GM21515 (cell line): ENCODE measurements around the gene GSTK1.
"Not testable (repeated sequence)": the region's sequence is repeated elsewhere in the genome, so short reads cannot be mapped to it uniquely, and the experiment has no call there.

Experiments used
- ATAC-seq: cut with Tn5 transposase; IDR thresholded peaks from one replicate; pipeline ENCODE4 v1.9.1; 2021; ENCODE audit not compliant: unreplicated experiment

The GSTK1 gene

DNA sequence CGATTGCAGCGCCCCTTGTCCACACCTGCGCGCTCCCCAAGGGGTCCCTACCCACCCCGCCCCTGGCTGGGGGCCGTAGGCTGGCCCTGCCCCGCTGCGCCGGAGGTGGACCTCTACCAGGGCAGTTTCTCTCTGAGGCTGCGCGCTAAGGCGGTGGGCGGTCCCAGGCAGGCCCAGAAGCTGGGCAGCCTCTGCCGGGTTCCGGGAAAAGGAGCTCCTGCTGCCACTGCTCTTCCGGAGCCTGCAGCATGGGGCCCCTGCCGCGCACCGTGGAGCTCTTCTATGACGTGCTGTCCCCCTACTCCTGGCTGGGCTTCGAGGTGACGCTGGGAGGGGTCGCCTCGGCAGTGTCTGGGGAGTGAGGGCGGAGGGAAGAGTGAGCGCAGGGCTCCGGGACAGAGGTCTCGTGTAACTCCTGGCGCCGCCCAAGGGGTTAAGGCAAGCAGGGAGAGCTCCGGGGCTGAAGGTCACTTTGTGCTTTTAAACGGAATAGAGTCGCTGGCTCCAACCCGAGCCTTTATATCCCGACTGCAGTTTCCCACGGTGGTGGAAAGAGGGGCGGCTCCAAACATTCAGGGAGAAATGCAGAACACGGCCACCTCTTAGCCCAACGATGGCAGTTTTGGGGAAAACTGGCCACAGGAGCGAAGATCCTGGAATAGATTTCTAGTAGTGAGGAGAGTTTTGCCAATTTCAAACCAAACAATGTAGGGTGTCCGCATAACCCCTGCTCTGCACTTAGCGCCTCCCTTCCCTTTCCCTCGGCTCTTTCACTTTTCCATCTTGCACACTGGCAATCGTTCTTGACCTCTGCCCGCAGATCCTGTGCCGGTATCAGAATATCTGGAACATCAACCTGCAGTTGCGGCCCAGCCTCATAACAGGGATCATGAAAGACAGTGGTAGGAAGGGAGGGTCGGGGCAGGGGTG, at the start of gene GSTK1:
TSS of gene GSTK1 (plus strand) at position 176 of the 930 bp plus-strand sequence. CDS start at position 249, 73 bp downstream.
- ATAC-seq = peak; percentile 98

DNA sequence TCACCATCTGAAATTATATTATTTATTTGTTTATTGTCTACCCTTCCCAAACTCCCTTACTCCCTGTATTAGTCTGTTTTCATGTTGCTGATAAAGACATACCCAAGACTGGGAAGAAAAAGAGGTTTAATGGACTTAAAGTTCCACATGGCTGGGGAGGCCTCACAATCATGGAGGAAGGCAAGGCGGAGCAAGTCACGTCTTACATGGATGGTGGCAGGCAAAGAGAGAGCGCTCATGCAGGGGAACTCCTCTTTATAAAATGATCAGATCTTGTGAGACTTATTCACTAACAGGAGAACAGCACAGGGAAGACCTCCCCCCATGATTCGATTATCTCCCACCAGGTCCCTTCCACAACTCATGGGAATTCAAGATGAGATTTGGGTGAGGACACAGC, 49.8 kb upstream of the GSTK1 start:
- not testable (repeated sequence) for ATAC-seq

DNA sequence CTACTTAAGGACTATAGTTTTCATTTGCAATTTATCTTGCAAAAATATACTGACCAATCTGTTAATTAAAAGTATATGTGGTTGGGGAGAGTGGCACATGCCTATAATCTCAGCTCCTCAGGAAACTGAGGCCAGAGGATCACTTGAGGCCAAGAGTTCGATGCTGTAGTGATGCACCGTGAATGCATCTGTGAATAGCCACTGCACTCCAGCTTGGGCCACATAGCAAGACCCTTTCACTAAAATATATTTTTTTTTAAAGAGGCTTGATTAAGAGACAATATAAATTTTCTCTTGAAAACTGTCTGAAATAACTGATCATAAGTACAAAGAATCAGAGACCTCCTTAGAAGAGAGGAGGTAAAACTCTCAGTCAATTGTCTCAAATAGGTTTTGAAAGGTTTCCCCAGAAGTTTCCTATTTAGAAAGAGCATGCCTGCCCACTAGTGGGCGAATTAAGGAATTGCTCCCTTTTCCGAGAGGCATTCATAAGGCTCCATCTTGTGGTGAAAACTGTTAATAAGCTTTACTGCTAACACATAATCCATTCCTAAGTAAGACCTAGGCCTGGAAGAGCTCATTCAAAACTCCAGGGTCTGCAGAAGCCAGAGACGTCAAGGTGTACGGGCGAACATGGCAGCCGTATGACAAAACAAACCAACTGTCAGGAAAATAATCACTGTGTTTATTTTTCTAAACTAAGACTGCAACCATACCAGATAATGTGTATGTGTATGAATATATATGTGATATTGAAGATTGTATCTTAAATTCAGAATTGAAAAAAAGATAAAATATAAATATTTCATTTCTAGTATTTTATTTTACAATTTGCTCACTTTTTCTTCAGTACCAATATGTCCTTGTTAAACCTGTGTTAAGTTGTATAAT, 48.2 kb upstream of the GSTK1 start:
- peak; percentile 96 for ATAC-seq

DNA sequence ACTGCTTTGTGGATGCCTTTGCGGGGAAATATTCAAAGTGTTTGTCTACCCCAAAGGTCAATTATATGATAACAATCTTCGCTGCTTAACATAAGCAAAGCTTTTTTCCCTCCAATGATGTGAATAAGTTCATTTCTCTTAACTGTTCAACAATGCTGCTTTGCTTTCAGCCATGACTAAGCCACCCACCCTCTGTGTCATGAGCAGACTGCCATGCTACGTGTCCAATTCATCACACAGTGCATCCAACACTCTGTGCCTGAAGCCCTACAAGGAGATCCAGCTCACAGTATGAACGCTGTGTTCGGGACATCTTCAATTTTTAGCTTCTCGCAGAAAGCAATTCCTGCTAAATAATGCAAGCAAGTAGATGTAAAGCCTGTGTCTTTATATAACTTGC, 47.1 kb upstream of the GSTK1 start:
- ATAC-seq = no peak

DNA sequence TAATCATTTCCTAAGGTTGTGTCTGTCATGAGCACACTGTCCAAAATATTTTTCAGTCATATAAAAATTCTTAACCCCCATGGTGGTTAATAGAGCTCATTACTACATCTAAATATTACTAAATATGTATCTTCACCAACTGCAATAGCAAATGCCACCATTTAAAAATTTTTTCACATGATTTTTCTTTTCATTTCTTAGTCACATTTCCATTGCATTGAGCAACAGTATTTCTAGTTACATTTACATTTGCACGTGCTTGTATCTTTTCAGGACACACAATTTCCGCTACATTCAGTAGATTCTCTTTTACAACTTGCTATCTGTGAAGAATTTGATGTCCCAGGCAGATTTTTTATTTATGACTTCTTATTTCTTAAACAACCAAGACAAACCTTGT, 46.6 kb upstream of the GSTK1 start:
- ATAC-seq = no peak

DNA sequence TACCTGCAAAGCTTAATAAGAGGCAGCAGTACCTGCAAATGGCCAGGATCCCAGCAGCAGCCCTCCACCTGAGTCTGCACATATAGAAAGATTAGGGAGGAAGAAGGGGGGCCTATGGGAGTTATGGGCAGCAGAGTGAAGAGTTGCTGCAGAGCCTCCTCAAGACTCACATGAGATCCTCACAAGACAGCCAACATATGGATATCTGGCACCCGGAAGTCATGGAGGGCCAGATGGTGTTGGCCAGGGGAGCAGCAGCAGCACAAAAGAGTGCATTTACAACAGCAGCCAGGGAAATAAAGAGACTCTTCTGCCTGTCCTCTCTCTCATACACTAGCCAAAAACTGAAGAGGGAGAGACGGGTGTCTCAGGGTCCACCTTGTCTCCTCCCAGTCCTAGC, 45.4 kb upstream of the GSTK1 start:
- ATAC-seq = no peak

DNA sequence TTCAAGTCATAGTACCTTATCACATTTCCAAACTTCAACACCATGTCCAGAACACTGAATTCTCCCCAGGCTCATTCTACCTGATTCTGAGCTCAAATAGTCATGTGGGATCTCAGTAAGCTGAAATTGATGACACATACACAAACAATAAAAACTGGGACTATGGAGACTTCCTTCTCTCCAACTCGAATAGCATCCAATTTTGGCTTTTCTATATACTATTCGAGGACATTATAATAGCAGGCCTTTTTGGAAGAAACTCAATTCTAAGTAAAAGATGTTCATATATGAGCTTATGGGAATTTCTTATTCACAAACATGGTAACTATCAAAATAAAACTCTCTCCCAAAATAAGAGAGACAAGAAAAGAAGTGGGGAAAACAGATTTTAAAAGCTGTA, 42.0 kb upstream of the GSTK1 start:
- ATAC-seq = no peak

DNA sequence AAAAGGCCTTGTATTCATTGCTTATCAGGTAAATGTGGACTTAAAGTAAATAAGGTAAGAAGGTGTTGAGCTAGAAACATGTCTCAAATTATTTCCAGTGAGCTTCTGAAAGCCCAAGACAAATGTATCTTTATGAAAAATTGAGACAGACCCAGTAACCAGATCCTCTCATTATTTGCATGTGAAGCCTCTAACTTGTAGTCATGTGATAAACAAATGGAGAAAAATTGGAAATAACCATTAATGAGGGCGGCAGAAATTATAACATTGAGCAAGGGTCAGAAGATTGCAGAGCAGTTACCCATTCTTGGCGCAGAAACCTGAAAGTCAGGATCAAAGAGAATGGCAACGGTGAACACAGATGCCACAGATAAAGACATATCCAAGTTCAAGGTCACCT, 41.5 kb upstream of the GSTK1 start, which contains the start of gene TAS2R40:
TSS of gene TAS2R40 (plus strand) at position 301 of the 400 bp plus-strand sequence. CDS start at position 343, 42 bp downstream.
- no peak for ATAC-seq

DNA sequence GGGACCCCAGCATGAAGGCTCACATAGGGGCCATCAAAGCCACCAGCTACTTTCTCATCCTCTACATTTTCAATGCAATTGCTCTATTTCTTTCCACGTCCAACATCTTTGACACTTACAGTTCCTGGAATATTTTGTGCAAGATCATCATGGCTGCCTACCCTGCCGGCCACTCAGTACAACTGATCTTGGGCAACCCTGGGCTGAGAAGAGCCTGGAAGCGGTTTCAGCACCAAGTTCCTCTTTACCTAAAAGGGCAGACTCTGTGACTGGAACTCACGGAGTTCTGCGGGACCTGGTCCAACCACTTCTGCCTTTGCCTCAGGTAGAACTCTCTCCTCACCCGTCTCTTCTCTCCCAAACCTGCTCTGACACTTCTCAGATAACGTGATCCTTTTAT, 40.5 kb upstream of the GSTK1 start:
- ATAC-seq = no peak

DNA sequence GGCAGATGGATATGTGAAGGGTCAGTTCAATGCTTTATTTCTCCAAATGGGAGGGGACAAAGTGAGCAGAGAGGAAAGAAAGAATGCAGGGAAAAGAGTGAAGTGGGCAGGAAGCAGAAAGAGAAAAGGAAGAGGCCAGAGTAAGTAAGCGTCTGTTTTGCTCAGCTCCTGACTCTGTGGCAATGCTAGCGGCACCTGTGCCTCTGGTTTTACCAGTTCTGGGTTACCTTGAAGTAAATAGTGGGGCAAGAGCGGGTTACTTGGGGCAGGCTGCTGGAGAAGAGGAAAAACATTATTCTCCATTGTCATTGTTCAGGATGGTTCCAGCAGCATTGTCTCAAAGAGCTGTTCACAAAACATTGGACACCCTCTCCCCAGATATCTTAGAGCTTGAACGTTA, 39.5 kb upstream of the GSTK1 start:
- no peak for ATAC-seq

DNA sequence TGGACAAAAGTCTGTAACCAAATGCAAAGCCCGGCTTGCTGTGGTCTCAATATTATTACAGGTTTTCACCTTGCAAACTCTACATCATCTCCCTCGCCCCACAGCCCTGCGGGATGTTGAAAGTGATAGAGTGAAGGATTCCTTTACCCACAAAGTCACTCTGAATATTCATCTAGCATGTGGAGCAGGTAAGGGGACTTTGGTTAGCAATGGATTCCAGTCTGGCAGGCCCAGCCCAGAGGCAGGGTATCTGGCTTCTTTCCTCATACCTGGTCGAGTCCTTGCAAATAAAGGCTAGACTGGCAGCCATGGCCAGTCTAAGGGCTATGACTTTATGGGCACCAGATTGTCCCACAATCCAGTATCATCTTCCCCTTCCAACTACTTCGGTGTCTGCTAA, 38.2 kb upstream of the GSTK1 start:
- no peak for ATAC-seq

DNA sequence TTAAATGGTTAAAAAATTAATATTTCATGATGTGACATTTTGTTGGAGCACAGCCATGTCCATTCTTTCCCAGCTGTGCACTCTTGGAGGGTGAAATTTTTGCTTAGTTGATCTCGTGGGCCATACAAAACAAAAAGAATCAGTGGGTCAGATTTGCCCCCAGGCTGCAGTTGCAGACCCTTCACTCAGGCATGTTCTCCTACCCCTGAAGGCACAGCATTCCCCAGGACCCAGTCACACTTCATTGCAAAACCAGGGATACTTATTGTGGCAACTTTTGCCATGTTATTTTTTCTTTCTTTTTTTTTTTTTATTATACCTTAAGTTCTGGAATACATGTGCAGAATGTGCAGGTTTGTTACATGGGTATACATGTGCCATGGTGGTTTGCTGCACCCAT, 35.4 kb upstream of the GSTK1 start:
- ATAC-seq = no peak

DNA sequence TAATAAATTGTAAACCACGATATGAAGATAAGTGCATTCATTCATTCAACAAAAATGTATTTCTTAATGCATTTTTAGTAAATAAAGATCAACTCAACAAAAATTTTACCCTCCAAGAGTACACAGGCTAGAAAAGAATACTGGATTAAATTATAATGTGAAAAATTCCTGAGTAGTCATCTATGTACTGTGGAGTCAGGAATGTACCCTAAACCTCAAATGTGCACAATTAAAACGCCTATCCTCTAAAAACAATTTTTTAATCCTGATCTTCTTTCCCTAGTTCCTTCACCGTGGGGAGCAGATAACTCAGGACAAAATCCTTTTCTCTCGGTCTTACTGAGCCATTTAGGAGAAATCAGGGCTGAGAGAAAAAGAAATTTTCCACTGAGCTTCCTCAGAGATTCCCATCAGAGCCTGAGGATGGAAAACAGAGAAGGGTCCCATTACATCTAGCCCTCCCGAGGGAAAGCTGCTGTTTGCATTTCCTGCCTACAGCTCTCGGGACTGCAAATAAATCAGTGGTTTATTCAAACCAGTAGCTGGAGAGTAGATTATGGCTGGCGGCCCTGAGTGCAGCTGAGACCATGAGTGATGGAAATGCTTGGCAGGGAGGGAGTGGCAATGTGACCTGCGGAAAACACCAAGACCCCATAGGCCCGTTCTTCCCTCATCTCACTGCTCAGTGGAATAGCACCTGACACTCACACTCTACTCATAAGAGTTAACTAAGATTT, 34.0 kb upstream of the GSTK1 start:
- no peak for ATAC-seq

DNA sequence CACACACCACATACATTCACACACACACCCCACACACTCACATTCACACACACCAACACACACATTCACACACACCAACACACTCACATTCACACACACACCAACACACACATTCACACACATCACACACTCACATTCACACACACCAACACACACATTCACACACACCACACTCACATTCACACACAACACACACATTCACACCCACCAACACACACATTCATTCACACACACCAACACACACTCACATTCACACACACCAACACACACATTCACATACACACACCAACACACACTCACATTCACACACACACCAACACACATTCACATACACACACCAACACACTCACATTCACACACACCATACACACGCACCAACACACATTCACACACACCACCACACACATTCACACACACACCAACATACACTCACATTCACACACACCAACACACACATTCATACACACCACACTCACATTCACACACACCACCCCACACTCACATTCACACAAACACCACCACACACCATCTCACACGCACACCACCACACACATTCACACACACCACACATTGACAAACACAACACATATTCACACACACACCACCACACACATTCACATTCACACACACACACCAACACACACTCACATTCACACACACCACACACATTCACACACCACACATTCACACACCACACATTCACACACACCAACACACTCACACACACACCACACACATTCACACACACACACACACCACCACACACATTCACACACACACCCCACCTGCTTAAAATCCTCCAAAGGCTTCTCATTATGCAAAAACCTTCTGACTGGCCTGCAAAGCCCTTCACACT, 32.4 kb upstream of the GSTK1 start:
- no peak for ATAC-seq

DNA sequence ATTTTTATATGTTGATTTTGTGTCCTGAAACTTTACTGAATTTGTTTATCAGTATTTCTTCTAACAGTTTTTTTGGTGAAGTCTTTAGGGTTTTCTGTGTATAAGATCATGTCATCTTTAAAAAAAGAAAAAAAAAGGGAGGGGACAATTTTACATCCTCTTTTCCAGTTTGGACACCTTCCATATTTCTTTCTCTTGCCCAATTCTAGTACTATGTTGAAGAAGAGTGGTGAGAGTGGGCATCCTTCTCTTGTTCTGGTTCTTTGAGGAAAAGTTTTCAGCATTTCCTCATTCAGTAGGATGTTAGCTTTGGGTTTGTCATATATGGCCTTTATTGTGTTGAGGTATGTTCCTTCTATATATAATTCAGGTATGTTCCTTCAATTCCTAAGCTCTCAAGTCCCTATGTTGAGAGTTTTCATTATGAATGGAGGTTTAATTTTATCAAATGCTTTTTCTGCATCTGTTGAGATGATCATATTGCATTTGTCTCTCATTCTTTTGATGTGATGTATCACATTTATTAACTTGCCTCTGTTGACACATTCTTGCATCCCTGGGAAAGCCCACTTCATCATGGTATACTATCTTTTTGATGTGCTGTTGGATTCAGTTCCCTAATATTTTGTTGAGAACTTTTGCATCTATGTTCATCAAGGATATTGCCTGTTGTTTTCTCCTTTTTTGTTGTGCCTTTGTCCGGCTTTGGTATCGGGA, 29.3 kb upstream of the GSTK1 start:
- no peak for ATAC-seq

DNA sequence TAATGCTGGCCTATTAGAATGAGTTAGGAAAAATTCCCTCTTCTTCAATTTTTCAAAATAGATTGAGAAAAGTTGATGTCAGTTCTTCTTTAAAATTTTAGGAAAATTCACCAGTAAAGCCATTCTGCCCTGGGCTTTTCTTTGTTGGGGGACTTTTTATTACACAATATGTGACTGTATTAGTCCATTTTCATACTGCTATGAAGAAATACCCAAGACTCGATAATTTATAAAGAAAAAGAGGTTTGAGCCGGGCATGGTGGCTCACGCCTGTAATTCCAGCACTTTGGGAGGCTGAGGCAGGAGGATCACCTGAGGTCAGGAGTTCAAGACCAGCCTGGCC, 28.7 kb upstream of the GSTK1 start:
- no peak for ATAC-seq

DNA sequence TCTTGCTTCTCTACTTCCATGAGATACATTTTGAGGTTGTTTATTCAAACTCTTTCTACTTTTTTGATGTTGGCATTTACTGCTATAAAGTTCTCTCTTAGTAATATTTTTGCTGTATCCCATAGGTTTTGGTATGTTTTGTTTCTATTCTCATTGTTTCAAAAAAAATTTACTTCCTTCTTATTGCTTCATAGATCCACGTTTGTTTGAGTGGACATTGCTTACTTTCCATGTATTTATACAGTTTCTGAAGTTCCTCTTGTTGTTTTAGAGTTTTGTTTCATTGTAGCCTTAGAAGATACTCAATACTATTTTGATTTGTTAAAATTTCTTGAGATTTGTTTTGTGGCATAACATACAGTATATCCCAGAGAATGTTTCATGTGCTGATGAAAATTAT, 27.7 kb upstream of the GSTK1 start:
- no peak for ATAC-seq

DNA sequence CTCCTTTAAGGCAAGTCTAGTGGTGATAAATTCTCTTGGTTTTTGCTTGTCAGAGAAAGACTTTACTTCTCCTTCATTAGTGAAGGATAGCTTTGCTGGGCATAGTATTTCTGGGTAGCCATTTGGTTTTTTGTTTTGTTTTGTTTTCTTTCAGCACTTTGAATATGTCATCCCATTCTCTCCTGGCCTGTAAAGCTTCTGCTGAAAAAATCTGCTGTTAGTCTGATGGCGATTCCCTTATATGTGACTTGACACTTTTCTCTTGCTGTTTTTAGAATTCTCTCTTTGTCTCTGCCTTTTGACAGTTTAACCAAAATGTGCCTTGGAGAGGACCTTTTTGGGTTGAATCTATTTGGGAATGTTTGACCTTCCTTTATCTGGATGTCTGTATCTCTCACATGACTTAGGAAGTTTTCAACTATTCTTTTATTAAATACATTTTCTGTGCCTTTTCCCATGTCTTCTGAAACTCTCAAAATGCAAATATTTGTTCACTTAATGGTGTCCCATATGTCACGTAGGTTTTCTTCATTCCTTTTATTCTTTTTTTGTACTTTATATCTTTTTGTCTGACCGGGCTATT, 26.7 kb upstream of the GSTK1 start:
- no peak for ATAC-seq

DNA sequence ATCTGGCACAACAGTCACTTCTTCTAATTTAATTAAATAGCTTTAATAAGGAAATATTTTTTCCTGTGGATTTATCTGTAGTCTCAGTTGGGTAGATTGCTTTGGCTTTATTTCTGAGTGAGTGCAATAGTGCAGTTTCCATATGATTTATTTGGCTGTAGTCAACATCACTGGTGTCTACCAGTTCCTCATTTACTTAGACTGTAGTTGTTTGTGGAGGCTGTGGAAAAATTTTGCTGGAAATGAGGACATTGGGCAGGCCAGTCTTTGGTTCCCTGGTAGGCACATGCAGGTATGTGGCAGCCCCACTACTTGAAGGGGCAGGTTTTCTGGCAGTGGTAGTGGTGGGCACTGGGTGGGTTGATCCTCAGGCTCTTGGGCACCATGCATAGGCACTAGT, 25.9 kb upstream of the GSTK1 start:
- ATAC-seq = no peak
